ENCODE results near the gene OR2AK2. TPM values are rescaled to one million over a fixed set of nuclear protein-coding genes. Genes with fewer than 3 reads are reported as not detected.

OR2AK2 gene
- total RNA-seq, 2 donors from 2014 or later = not detected

- no peak for ATAC-seq
- no peak for DNase-seq
- intact Hi-C loops (cut with DNase I, micrococcal nuclease) = no loop called here
Measured at GRCh38 chr1:248013229-248013710, 48.2 kb downstream of the OR2AK2 start, which contains the start of gene OR2L5. Gene OR2L5 (plus strand): TSS chr1:248013660. CDS start chr1:248021948, 8,288 bp downstream.

GRCh38 chr1:248015803-248016202 lies 50.8 kb downstream of the OR2AK2 start:
- intact Hi-C loops (cut with DNase I, micrococcal nuclease) = no loop called here
- ATAC-seq = no peak

More at GRCh38 chr1:248015803-248016202, 50.8 kb downstream of the OR2AK2 start:
- DNase-seq = no peak

Other genes starting within 250 kb of the OR2AK2 start
- not detected for gene OR6F1, start 248.6 kb upstream of the OR2AK2 start, total RNA-seq
- under 1 TPM in 1 of 2 donors, not detected in 1; 0.61 TPM for gene OR14K1, start 226.6 kb upstream of the OR2AK2 start, total RNA-seq
- not detected for gene OR14A2, start 217.1 kb upstream of the OR2AK2 start, total RNA-seq
- not detected for gene OR1C1, start 204.7 kb upstream of the OR2AK2 start, total RNA-seq
- not detected for gene OR14A16, start 141.1 kb upstream of the OR2AK2 start, total RNA-seq
- not detected for gene OR11L1, start 123.3 kb upstream of the OR2AK2 start, total RNA-seq
- gene TRIM58, start 108.0 kb upstream of the OR2AK2 start, total RNA-seq = 1 to 10 TPM; 3.9 to 4.2 TPM
- gene OR2W3, start 69.6 kb upstream of the OR2AK2 start, total RNA-seq = 1 to 10 TPM; 1.0 to 1.1 TPM
- under 1 TPM in 1 of 2 donors, not detected in 1; 0.27 TPM for gene OR2T8, start 45.0 kb upstream of the OR2AK2 start, total RNA-seq
- gene OR2AJ1, start 40.3 kb upstream of the OR2AK2 start, total RNA-seq = not detected
- gene OR2L8, start 16.4 kb upstream of the OR2AK2 start, total RNA-seq = not detected
- gene OR2L5, start 48.4 kb downstream of the OR2AK2 start, total RNA-seq = not detected
- under 1 TPM in 1 of 2 donors, not detected in 1; 0.15 TPM for gene OR2L2, start 64.8 kb downstream of the OR2AK2 start, total RNA-seq
- gene OR2L3, start 81.6 kb downstream of the OR2AK2 start, total RNA-seq = not detected
- gene OR2L13, start 130.0 kb downstream of the OR2AK2 start, total RNA-seq = not detected
- gene OR2M5, start 179.9 kb downstream of the OR2AK2 start, total RNA-seq = not detected
- gene OR2M2, start 209.6 kb downstream of the OR2AK2 start, total RNA-seq = not detected
- gene OR2M3, start 232.0 kb downstream of the OR2AK2 start, total RNA-seq = not detected